ENCODE measurements around the gene FOS.

The FOS gene

GRCh38 chr14:75320196-75320595, 41.6 kb downstream of the FOS start:
- Histone ChIP-seq H3K4me1 (ENCODE audit: control insufficient read depth, insufficient read depth, low read length) (peaks cover 2% of the 10 kb centered on the region), H3K36me3 (ENCODE audit: control insufficient read depth, insufficient read depth, low read length) (no peaks in the 10 kb centered on the region), H3K4me3 (ENCODE audit: low read length) (no peak overlapping the region), H3K27me3 (ENCODE audit: control insufficient read depth, insufficient read depth, low read length) (no peaks in the 10 kb centered on the region), H3K9ac (ENCODE audit: low read length) (no peak overlapping the region), H3K27ac (ENCODE audit: low read depth, low read length) (no peak overlapping the region)

- Histone ChIP-seq H3K4me3 (ENCODE audit: low read length) (no peak overlapping the region), H3K27ac (ENCODE audit: low read depth, low read length) (no peak overlapping the region), H3K27me3 (ENCODE audit: control insufficient read depth, insufficient read depth, low read length) (no peaks in the 10 kb centered on the region), H3K36me3 (ENCODE audit: control insufficient read depth, insufficient read depth, low read length) (no peaks in the 10 kb centered on the region), H3K9ac (ENCODE audit: low read length) (no peak overlapping the region), H3K4me1 (ENCODE audit: control insufficient read depth, insufficient read depth, low read length) (no peaks in the 10 kb centered on the region)
Measured at GRCh38 chr14:75322746-75323145, 44.1 kb downstream of the FOS start.

DNA sequence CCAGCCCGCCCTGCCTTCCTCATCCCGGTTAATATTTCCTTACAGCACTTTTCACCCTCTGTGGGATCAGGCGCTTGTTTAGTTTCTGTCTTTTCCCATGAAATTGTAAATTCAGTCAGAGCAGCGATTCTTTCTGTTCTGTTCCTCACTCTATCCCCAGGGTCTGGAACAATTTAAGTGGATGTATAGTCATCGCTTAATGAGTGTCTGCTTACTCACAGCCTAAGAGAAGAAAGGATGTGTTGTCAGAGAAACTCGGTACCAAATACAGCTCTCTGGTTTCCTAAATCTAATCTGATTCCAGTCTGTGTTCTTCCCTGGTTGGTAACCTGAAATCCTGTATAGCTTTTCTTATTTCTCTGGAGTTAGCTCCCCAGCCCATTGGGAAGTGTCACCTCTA, 44.9 kb downstream of the FOS start:
- no peaks in the 10 kb centered on the region for H3K36me3 ChIP-seq (ENCODE audit: control insufficient read depth, insufficient read depth, low read length)
- H3K4me1 ChIP-seq (ENCODE audit: control insufficient read depth, insufficient read depth, low read length): no peaks in the 10 kb centered on the region
- H3K4me3 ChIP-seq (ENCODE audit: low read length): no peak overlapping the region
- no peak overlapping the region for H3K27ac ChIP-seq (ENCODE audit: low read depth, low read length)
- H3K27me3 ChIP-seq (ENCODE audit: control insufficient read depth, insufficient read depth, low read length): no peaks in the 10 kb centered on the region
- H3K9ac ChIP-seq (ENCODE audit: low read length): no peak overlapping the region

GRCh38 chr14:75328558-75329155, 50.0 kb downstream of the FOS start:
- Histone ChIP-seq H3K4me1 (ENCODE audit: control insufficient read depth, insufficient read depth, low read length) (no peaks in the 10 kb centered on the region), H3K36me3 (ENCODE audit: control insufficient read depth, insufficient read depth, low read length) (no peaks in the 10 kb centered on the region), H3K4me3 (ENCODE audit: low read length) (no peak overlapping the region), H3K27me3 (ENCODE audit: control insufficient read depth, insufficient read depth, low read length) (no peaks in the 10 kb centered on the region), H3K9ac (ENCODE audit: low read length) (no peak overlapping the region), H3K27ac (ENCODE audit: low read depth, low read length) (no peak overlapping the region)

DNA sequence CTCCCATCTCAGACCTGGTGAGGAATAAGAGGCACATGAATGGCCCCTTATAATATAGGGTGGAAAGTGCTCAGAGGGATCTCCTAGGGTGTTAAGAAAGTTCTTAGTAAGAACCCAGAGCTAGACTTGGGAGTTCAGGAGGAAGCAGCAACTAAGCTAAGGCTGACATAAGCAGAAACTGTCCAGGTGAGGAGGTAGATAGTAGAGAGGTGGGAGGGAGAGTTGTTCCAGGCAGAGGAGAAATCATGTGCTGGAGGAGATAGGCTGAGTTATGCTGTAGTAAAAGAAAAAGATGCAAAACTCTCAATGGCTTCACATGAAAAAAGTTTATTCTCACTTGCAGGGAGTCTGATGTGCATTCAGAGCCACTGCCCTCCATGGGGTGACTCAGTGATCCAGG, 50.7 kb downstream of the FOS start:
- Histone ChIP-seq H3K27ac (ENCODE audit: low read depth, low read length) (no peak overlapping the region), H3K27me3 (ENCODE audit: control insufficient read depth, insufficient read depth, low read length) (no peaks in the 10 kb centered on the region), H3K4me3 (ENCODE audit: low read length) (no peak overlapping the region), H3K4me1 (ENCODE audit: control insufficient read depth, insufficient read depth, low read length) (no peaks in the 10 kb centered on the region), H3K9ac (ENCODE audit: low read length) (no peak overlapping the region), H3K36me3 (ENCODE audit: control insufficient read depth, insufficient read depth, low read length) (no peaks in the 10 kb centered on the region)

- Histone ChIP-seq H3K4me1 (ENCODE audit: control insufficient read depth, insufficient read depth, low read length) (peaks cover 3% of the 10 kb centered on the region), H3K9ac (ENCODE audit: low read length) (no peak overlapping the region), H3K4me3 (ENCODE audit: low read length) (no peak overlapping the region), H3K27me3 (ENCODE audit: control insufficient read depth, insufficient read depth, low read length) (no peaks in the 10 kb centered on the region), H3K36me3 (ENCODE audit: control insufficient read depth, insufficient read depth, low read length) (no peaks in the 10 kb centered on the region), H3K27ac (ENCODE audit: low read depth, low read length) (no peak overlapping the region)
Measured at GRCh38 chr14:75331471-75331870, 52.8 kb downstream of the FOS start.
